Renal cortical epithelial cell (primary cell): ENCODE data around the gene SORCS2. TPM values are rescaled to one million over a fixed set of nuclear protein-coding genes. Genes with fewer than 3 reads are reported as not detected.

Source experiments
- DNase-seq: peaks from one replicate; pipeline ENCODE4 v3.0.0-alpha.2; 2011; ENCODE audit warnings: low read depth
- total RNA-seq: library from RNA; depleted of rRNA; stranded (reverse); fragments of >200 nt; gene quantifications from 2 replicates; pipeline ENCODE4 v1.2.3, GENCODE V29; 2014

SORCS2 gene
- total RNA-seq, 1 donor from 2014 or later, result 11.0 TPM

DNA sequence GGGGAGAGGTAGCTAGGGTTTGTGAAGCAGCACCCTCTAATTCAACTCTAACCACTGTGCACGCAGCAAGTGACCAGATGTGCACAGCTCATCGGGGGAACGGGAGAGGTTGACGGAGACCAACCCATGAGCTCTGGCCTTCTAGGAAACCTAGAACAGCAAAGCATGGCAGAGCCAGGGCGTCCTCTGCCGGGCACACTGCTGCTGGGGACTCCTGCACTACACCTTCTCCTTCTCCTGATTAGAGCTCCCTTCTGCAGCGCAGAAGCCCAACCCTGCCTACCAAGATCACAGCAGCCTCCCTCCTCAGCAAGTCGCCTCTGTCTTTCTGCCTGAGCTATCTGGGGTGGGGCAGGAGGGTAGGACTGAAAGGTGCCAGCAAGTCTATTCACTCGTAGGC lies 494.7 kb downstream of the SORCS2 start:
- DNase-seq, result no peak

DNA sequence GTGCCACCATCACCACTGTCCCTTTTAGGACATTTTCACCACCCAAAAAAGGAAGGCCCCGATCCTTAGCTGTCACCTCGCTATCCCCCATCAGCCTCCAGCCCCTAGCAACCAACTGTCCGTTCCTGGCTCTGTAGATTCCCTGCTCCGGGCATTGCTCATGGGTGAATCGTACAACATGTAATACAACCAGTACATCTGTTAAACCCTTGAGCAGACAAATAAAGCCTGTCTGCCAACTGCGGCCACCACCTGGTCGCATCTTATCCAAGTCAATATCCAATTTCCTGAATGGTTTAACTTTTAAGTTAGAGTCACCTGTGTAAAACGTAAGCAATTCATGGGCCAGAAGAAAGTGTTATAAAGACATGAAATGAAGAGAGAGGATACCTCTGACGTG lies 495.5 kb downstream of the SORCS2 start:
- DNase-seq, result no peak

DNA sequence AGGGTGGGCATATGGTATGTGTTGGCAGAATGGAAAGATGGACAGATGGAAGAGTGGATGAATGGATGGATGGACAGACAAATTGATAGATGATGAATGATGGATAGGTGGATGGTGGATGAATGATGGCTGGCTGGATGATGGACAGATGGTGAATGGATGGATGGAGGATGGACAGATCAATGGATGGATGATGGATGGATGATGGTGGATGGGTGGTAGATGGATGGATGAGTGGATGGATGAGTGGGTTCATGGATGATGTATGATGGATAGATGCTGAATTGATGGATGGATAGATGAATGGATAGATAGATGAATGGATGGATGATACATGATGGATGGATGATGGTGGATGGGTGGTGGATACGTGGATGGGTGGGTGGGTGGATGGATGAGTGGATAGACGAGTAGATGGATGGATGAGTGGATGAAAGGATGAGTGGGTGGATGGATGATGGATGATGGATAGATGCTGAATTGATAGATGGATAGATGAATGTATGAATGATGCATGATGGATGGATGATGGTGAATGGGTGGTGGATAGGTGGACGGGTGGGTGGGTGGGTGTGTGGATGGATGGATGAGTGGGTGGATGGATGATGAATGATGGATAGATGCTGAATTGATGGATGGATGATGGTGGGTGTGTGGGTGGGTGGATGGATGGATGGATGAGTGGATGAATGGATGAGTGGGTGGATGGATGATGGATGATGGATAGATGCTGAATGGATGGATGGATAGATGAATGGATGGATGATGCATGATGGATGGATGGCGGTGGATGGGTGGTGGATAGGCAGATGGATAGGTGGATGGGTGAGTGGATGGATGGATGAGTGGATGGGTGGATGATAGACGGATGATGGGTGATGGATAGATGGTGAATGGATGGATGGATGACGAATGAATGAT lies 497.7 kb downstream of the SORCS2 start:
- no peak for DNase-seq

DNA sequence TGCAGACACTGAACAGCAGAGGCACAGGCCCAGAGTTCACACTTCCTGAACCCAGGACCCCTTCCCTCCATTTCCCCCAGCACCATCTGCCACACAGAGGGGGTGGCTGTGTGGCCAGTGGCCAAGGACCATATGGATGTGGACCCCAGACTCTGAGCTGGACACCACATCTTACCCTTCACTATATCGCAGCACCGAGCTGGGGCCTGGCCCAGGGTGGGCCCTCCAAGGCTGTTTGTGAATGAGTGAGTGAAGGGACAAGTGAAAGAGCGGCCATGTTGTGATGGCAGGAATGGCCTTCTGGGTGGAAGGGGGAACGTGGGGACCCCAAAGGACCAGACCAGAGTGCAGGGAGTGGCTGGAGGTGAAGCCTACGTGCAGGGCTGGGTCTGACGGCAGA lies 498.7 kb downstream of the SORCS2 start:
- no peak for DNase-seq

DNA sequence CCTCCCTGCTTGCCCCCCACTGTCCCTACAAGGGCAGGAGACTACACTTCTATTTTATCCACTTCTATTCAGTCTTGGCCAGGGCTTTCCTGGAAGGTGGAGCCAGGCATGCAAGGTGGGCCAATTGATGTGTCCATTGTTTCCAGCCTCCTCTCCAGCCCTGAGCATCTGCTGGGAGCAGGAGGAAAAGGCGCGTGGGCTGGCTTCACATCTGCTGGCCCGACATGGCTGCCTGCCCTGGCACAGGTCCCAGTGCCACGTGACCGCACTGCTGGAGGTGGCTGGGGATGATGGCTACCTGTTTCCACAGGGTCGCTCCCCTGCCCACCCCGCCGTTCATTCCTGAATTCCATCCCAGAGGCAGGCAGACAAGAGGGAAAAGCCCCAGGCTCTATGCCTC lies 499.6 kb downstream of the SORCS2 start:
- DNase-seq, result no peak

DNA sequence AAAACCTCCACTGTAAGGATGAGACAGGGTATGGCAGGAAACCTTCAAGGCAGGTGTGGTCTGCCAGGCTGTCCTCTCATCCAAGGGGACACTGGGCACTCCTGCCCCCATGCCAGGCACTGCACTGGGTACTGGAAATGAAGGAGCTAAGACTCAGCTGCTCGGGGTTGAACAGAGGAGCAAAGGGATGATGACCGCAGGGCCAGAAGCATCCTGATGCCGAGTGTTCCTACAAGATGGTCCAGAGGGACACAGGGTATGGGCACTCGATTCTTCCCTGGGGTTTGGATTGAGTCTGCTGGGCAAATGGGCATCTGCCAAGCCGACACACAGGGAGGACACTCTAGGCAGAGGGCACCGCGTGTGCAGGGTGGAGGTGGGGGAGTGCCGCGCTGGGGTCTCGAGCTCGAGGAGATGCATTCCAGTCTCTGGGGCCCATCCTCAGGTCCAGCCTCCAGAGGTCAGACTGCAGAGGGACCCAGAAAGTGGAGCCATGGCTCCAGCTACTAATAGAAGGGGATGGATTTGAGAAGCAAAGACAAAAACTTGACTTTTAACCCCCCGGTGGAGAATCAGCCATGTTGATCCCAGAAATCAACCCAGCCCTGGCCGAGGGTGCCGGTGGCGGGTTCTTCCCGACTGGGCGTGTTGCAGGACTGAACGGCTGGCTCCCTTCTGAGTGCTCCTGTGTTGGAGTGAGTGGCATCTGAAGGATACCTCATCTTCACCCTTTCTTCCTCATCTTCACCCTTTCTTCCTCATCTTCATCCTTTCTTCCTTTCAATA lies 500.3 kb downstream of the SORCS2 start:
- DNase-seq, result no peak

DNA sequence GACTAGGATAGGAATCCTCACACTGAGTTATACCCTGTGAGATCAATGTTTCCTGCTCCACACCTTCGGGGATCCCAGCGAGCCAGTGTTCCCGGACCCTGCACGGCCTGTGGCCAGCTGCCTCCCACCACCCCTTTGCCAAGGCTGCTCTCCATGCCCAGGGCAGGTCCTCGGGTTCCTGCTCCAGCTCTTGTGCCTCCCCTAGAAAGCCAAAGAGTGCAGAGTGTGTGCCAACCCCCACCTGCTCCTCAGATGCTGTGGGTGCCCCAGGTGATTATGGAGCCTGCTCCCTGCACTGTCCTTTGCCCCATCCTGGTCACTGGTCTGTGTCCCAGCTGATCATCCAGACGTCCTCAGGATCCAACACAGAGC lies 500.9 kb downstream of the SORCS2 start:
- DNase-seq, result no peak

DNA sequence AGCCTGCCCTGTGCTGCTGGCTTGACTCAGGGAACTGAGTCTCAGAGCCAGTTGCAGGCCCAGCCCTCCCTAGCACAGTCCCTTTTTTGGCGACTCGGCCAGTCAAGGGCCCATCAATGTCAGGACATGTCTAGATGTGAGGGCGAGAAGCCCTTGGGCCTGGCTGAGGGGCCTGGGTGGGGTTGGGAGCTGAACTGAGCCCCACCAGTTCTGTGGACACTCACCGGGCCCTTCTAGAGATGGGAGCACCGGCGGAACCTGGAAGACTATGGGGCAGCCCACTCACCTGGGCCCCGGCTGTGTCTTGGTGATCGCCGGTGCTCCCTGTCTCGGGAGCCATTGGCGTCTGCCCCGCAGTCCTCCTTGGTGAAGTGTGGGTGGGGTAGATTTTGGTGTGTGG lies 501.4 kb downstream of the SORCS2 start:
- DNase-seq, result no peak

DNA sequence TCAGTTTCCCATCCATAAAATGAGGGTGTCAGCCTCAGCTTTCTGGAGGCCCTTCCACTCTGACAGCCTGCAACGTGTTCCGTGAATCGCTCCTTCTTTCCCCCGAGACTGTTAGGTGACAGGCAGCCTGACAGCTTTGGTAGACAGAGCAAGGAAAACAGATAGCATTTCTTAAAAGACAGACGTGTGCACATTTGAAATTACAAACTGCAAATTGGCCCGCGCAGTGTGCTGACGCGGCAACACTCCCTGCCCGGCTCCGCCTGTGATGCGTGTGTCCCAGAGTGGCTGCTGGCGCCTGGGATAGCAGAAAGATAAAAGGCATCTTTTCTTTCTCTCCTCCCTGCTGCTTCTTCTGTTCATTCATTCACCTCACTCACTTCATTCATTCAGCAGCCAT lies 502.0 kb downstream of the SORCS2 start:
- DNase-seq, result no peak

DNA sequence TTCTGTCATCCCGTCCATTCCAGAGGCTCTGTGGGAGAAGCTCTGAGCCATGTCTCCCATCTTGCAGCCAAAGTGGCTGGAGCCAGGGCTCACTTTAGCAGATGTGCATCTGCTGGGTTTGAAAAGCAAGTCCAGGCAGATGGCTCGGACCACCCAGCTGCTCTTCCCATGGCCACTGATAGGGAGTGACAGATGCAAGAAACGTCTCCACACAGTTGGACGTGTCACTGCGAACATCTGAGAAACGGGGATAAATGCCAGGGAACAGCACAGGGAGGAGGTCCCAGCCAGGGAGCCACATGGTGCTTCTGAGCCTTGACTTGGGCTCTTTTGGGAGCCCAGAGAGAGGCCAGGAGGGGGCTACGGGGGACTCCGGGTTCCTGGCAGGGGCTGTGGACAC lies 505.0 kb downstream of the SORCS2 start:
- no peak for DNase-seq

DNA sequence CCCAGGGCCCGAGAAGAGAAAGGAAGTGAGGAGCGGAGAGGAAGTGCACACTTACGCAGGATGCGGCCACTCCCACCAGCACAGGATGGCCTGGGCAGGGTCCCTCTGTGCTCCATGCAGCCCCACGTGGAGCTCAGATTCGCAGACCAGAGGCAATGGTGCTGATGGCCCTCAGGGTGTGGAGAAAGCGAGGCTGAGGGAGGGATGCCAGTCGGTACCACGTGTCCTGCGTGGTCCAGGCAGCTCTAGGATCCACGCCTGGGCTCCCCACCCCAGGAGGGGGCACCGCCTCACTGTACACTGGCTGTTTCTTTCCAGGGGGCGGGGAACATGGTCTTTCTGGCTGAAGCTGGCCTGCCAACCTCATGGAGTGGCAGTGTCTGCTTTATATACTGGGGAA lies 505.5 kb downstream of the SORCS2 start:
- no peak for DNase-seq

DNA sequence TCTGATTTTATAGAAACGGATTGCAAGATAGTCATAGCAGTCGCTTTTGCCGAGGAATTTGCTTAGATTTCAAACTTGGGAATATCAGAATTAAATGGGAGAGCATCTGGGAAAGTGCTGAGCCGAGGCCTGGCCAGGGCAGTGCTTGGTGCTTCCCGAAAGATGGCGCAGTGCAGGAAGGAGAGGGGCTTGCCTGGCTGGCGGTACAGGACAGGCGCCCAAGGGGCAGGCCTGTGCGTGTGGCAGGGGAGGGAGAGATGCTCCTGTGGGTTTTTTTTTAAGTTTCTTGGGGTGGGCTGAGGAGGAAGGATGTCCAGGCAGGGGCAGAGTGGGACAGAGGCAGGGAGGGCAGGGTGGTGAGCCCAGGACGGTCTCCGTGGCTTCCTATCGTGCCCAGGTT lies 506.2 kb downstream of the SORCS2 start:
- DNase-seq, result no peak

DNA sequence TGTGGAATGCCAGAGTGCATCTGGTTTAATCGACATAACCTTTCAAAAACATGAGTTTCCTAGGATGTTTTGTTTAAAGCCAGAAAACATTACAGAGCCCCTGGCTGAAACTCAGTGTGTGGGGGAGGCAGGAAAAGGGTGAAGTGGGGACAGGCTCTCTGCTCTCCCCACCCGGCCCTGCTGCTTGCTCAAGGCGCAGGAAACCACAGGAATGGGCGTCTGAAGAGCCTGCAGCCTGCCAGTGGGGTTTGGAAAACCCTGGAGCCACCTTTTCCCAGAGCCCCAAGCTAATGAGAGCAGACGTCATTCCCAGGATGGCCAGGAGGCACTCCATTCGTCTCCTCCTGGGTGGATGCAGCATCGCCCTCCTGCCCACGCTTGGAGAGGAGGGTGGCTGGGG lies 506.7 kb downstream of the SORCS2 start:
- DNase-seq, result no peak

DNA sequence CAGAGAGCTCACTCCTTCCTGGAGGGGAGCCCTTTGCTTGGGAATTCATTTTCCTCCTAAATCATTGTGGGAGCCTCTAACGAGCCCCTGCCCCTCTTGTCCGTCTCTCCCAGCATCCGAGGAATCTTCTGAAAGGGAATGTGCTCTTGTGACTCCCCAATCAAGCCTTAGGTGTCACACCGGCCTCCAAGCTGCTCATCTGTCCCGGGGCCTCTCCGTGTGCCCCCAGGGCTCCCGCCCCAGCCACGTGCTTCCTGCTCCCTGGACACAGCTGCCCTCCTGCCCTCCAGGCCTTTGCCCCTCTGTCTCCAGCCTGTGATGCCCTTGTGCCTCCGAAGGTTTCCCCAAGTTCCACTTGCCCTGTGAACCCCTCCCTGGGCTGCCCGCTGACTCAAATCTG lies 507.5 kb downstream of the SORCS2 start:
- DNase-seq, result no peak

DNA sequence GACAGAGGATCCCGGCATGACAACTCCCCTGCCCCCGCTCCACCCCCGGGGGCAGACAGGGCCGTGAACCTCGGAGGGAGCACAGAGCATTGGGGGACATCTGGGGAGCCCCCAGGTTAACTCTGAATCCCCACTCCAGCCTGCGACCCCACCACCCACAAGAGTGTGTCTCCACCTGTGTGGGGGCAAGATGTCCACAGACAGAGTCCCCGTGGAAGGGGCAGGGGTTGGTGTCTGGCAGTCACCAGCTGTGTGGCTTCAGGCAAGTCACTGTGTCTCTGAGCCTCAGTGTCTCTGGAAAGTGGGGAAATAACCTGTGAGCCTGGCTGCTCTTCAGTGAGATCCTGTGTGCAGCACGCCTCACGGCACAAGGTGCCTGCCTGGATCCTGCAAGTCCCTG lies 508.3 kb downstream of the SORCS2 start:
- no peak for DNase-seq

DNA sequence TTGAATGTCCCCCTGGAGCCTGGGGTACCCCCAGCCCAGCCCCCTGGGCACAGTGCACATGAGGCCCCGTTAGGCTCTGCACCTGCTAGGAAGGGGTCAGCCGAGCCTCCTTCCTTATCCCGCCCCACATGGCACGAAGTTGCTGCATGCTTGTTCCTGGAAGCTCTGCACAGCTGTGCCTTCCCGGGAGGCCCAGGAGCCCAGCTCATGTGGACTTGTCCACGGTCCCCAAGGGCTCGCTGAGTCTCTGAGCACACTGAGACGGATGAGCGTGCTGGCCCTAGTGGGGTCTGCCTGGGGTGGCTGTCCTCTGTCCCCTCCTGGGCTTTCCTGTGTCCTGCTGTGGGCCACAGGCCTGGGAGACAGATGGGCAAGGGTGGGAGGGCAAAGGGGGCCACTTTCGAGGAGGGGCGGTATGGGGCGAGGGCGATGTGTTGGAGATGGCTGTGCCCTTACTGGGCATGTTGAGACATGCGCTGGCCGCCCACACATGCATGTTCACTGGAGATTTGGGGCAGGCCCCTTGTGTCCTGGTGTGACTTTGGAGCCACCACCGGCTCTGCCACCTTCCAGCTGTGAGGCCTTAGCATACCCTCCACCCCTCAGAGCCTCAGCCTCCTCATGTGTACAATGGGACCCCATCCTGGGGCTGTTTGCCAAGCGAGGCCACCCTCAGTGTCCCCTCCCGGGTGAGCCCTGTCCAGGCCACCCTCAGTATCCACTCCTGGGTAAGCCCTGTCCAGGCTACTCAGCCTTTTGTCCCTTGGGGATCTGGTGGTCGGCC lies 509.7 kb downstream of the SORCS2 start:
- DNase-seq, result no peak

DNA sequence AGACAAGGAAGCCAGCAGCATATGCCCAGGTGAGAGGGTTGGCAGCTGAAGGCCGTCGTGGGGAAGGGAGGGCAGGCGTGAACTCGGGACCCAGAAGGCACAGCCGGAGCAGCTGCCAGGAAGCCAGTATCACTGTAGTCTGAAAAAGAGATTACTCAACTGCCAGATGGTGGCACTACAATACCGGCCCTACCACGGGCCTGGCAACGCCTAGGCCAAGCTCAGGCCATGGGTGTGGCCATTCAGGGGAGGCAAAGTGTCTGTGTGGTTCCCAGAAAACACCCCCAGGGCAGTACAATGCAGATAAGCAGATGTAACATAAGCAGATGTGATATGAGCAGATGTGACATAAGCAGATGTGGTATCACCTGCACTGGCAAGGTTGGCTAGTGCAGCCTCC lies 511.4 kb downstream of the SORCS2 start:
- DNase-seq, result no peak

DNA sequence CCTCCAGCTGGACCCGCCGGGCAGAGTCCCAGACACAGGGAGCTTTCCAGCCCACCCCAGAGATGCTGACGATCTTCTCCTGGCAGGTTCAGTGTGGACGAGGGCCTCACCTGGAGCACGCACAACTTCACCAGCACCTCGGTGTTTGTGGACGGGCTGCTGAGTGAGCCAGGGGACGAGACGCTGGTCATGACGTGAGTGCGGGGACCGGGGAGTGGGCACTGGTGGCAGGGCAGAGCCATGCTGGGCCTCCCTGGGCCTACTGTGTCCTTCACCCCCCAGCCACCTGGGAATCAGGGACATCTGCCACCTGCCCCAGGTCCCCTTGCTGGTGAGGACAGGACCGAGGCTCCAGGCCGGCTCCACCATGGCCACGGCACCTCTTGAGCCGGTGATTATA lies 511.8 kb downstream of the SORCS2 start:
- no peak for DNase-seq

DNA sequence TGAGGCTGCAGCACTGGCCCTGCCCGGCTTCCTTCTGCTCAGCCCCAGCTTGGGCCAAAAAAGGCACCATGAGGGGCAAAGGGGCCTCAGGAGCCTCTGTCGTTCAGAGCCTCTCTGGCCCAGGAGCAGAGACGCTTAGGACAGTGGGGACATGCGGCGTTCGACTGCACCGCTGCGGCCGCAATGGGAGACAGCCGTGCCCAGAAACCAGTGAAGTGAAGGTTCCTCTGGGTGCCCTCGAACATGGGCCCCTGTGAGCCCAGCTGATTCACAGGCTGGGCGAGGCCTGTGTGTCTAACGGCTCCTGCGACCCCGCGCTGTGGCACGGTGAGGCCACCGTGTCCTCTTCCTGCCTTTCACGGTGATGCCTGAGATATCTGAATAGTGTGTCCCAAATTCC lies 512.3 kb downstream of the SORCS2 start:
- DNase-seq, result no peak

DNA sequence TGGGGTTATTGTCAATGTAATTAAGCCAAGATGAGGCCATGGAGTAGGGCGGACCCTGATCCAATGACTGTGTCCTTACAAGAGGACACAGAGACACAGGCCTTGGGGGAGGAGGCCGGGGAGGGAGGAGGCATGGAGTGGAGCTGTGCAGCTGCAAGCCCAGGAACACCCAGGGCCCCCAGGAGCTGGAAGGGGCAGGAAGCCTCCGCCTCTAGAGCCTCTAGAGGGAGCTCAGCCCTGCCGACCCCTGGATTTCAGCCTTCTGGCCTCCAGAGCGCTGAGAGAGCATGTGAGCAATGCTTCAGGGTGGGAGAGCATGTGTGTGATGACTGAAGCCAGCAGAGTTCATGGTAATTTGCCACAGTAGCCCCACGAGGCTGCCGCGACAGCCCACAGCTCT lies 512.7 kb downstream of the SORCS2 start:
- no peak for DNase-seq

DNA sequence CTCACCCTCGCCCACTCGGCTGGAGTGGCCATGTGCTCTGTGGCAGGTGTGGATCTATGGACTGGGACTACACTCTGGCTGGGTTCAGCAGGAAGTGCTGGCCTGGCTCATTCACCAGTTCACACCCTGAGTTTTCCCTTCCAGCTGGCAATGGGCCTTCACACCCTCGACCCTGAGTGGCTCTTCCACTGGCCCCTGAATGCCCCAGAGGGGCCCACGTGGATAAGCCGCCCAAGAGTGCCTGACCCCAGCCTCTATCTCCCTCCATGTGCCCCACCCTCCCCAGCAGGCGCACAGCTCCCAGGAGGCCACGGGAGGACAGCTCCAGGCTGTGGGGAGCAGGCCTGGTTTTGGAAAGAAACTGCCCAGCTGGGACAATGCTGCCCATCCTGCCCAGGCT lies 513.3 kb downstream of the SORCS2 start:
- no peak for DNase-seq

DNA sequence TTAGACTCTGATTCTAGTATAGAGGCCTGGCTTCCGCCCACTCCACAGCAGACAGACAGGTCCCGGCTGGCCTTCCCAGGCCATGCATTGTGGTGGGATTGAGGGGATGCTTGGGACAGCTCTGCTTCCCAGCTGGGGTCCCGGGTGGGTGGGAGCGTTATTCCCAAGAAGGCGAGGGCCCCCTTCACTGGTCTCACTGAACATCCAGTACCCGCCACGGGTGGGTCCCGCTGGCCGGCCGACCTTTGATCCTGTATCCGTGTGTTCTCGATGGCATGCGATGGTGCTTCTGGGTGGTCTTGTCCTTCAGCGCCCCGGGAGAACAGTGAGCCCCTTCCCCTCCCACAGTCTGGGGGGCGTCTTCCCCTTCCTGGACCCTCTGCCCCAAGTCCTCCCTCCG lies 515.9 kb downstream of the SORCS2 start:
- DNase-seq, result no peak

DNA sequence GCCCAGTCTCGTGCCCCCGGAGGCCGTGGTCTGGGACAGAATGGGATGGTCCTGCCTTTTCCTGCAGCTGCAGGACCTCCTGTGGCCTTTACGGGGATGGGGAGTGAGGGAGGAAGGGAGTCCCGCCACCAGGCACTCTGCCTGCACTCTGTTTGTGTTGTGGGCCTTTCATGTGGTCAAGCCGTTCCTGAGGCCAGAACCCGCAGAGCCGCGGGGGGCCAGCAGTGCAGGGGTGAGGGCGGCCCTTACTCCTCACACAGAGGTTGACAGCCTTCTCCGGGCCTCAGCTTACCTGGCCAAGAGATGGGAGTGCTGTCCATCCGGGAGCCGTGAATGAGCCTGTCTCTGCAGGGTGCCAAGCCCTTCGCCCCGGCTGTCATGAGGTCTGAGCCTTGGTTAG lies 516.6 kb downstream of the SORCS2 start:
- DNase-seq, result no peak
